ENCODE data around the gene DIDO1.

- no peak for TF ChIP-seq POLR2A (IDR thresholded peaks at IDR 0.05; ENCODE audit: low read length)
- TF ChIP-seq GATA1 (IDR thresholded peaks at IDR 0.05; ENCODE audit: low read depth, low read length) = no peak
Measured at GRCh38 chr20:62969179-62969760, 43.0 kb upstream of the DIDO1 start.

Measured in erythroblast (primary cell).